Right cardiac atrium (tissue), 5 donors: ENCODE results near the gene AAMDC. TPM values are rescaled to one million over a fixed set of nuclear protein-coding genes. Genes with fewer than 3 reads are reported as not detected.
"Not testable (repeated sequence)": the region's sequence is repeated elsewhere in the genome, so short reads cannot be mapped to it uniquely, and the experiment has no call there.

Source experiments
- ATAC-seq, 2 donors: fragments of 200-7000 bp; cut with Tn5 transposase; one replicate each; pipeline versions ENCODE4 v1.8.0 to v1.9.1; 2020; ENCODE audit warnings: moderate library complexity in 2 of 2, mild to moderate bottlenecking in 1 of 2
- DNase-seq, 3 donors: peaks; one replicate each; pipeline ENCODE4 v3.0.0-alpha.2; 2020
- H3K27ac ChIP-seq: one replicate; pipeline ENCODE4 v1.5.1; 2013; ENCODE audit warnings: mild to moderate bottlenecking, low read length, control low read depth, moderate library complexity
- H3K27me3 ChIP-seq: one replicate; pipeline ENCODE4 v1.6.1; 2013; ENCODE audit not compliant: control insufficient read depth, insufficient read depth
- H3K4me1 ChIP-seq: one replicate; pipeline ENCODE4 v1.6.1; 2013; ENCODE audit warnings: low read length; ENCODE audit not compliant: control insufficient read depth, insufficient read depth
- H3K4me3 ChIP-seq: one replicate; pipeline ENCODE4 v1.5.1; 2013; ENCODE audit warnings: low read length, control low read depth
- H3K9me3 ChIP-seq: one replicate; pipeline ENCODE4 v1.6.1; 2013; ENCODE audit warnings: low read length; ENCODE audit not compliant: control insufficient read depth
- WGBS: extraction: QIAGEN DNeasy Blood & Tissue Kit; methylation state at CpG from one replicate; pipeline ENCODE4 v1.1.7; 2013; 5-methylcytosine and 5-hydroxymethylcytosine counted together
- intact Hi-C, 4 donors: fragments of 100-400 bp; cut with DNase I; formaldehyde crosslinking; loops; one replicate each; pipeline versions ENCODE4 v1.11.0 to v1.14.0; 2022 to 2023
- polyA plus RNA-seq: library from polyadenylated mRNA; stranded (reverse); fragments of 200-250 nt; gene quantifications from one replicate; pipeline ENCODE4 v1.2.3, GENCODE V29; 2013
- total RNA-seq, 4 donors: library from RNA; stranded (reverse); fragmentation: NEBNext Ultra II Directional; extraction: Animal tissue kit (Norgen Biotek cat#: 25700); gene quantifications; one replicate each; pipeline ENCODE4 v1.2.1, GENCODE V29; 2021
- donor health status: healthy with polysubstance abuse.
- donor health status: DM: no; HTN: yes; CAD: no.
- donor health status: DM: no; HTN: no; CAD: no.
- donor health status: DM: no; HTN: yes; CAD: no; lungs with severe emphysema.
- donor health status: DM: yes; HTN: yes; CAD: no.

The AAMDC gene
- total and polyA plus RNA-seq, 5 donors: 67.4 to 237 (median 88.3) TPM

GRCh38 chr11:77884829-77885190, 63.9 kb downstream of the AAMDC start:
- Histone ChIP-seq H3K4me1 (no peaks in the 10 kb centered on the region), H3K4me3 (no peak overlapping the region), H3K9me3 (no peaks in the 10 kb centered on the region), H3K27me3 (no peaks in the 10 kb centered on the region), H3K27ac (no peak overlapping the region)
- DNase-seq: no peak
- no peak for ATAC-seq
- 98% methylated on average over 6 of the region's 6 CpGs for WGBS
- intact Hi-C loops: no loop called here

- Histone ChIP-seq H3K9me3 (no peaks in the 10 kb centered on the region), H3K4me3 (no peak overlapping the region), H3K27ac (no peak overlapping the region), H3K4me1 (no peaks in the 10 kb centered on the region), H3K27me3 (no peaks in the 10 kb centered on the region)
- intact Hi-C loops: no loop called here
- DNase-seq (no peak), ATAC-seq (no peak)
- WGBS: 96% methylated on average over 18 of the region's 18 CpGs
These were observed 65.5 kb downstream of the AAMDC start for GRCh38 chr11:77886401-77886800.

- H3K27me3 ChIP-seq, intact Hi-C loops, H3K27ac ChIP-seq, ATAC-seq, H3K4me1 ChIP-seq, DNase-seq, H3K4me3 ChIP-seq, H3K9me3 ChIP-seq: not testable (repeated sequence)
- WGBS: 95% methylated on average over 5 of the region's 5 CpGs
These were observed 68.1 kb downstream of the AAMDC start for GRCh38 chr11:77889045-77889444.

GRCh38 chr11:77890100-77890614, 69.2 kb downstream of the AAMDC start:
- H3K4me1 ChIP-seq, H3K4me3 ChIP-seq, H3K9me3 ChIP-seq, H3K27ac ChIP-seq, intact Hi-C loops, H3K27me3 ChIP-seq, DNase-seq: not testable (repeated sequence)
- ATAC-seq: peak in 1 of 2 donors; percentile 39

GRCh38 chr11:77890619-77891056, 69.7 kb downstream of the AAMDC start:
- H3K27ac ChIP-seq, H3K4me1 ChIP-seq, DNase-seq, H3K27me3 ChIP-seq, H3K4me3 ChIP-seq, H3K9me3 ChIP-seq, intact Hi-C loops: not testable (repeated sequence)
- 36% methylated on average over 4 of the region's 4 CpGs for WGBS
- ATAC-seq: peak; percentile 38 to 40

- H3K4me1 ChIP-seq, intact Hi-C loops, H3K9me3 ChIP-seq, ATAC-seq, H3K27ac ChIP-seq, H3K27me3 ChIP-seq, H3K4me3 ChIP-seq, DNase-seq: not testable (repeated sequence)
- 90% methylated on average over 7 of the region's 7 CpGs for WGBS
These were observed 70.3 kb downstream of the AAMDC start for GRCh38 chr11:77891256-77891655.

GRCh38 chr11:77891703-77892102, 70.8 kb downstream of the AAMDC start:
- 96% methylated on average over 3 of the region's 4 CpGs for WGBS

GRCh38 chr11:77894949-77895348, 74.0 kb downstream of the AAMDC start:
- H3K27me3 ChIP-seq, intact Hi-C loops, H3K9me3 ChIP-seq, ATAC-seq, DNase-seq, H3K27ac ChIP-seq, H3K4me1 ChIP-seq, H3K4me3 ChIP-seq: not testable (repeated sequence)
- 69% methylated on average over 1 of the region's 1 CpG for WGBS

More at GRCh38 chr11:77891703-77892102, 70.8 kb downstream of the AAMDC start:
- H3K27ac ChIP-seq, DNase-seq, ATAC-seq, H3K4me1 ChIP-seq, H3K9me3 ChIP-seq, intact Hi-C loops, H3K27me3 ChIP-seq, H3K4me3 ChIP-seq: not testable (repeated sequence)

- H3K4me3 ChIP-seq: no peak overlapping the region
- no peaks in the 10 kb centered on the region for H3K27me3 ChIP-seq
- no peak for ATAC-seq
- no peaks in the 10 kb centered on the region for H3K9me3 ChIP-seq
- intact Hi-C loops: no loop called here
- H3K27ac ChIP-seq: no peak overlapping the region
- WGBS: 97% methylated on average over 2 of the region's 2 CpGs
- DNase-seq: no peak
- no peaks in the 10 kb centered on the region for H3K4me1 ChIP-seq
These were observed 87.9 kb downstream of the AAMDC start for GRCh38 chr11:77908835-77909234.

GRCh38 chr11:77909277-77909676, 88.3 kb downstream of the AAMDC start:
- Histone ChIP-seq H3K27me3 (no peaks in the 10 kb centered on the region), H3K9me3 (no peaks in the 10 kb centered on the region), H3K4me1 (no peaks in the 10 kb centered on the region), H3K4me3 (no peak overlapping the region), H3K27ac (no peak overlapping the region)
- intact Hi-C loops: no loop called here
- DNase-seq (no peak), ATAC-seq (no peak)
- WGBS: 95% methylated on average over 2 of the region's 2 CpGs

- DNase-seq, H3K27ac ChIP-seq, H3K4me3 ChIP-seq, H3K9me3 ChIP-seq, H3K4me1 ChIP-seq, ATAC-seq, H3K27me3 ChIP-seq, intact Hi-C loops: not testable (repeated sequence)
- WGBS: 97% methylated on average over 6 of the region's 6 CpGs
These were observed 89.9 kb downstream of the AAMDC start for GRCh38 chr11:77910828-77911227.
